Body of pancreas (tissue), 4 donors: ENCODE data around the gene CCL18.

ENCODE experiments used
- POLR2A ChIP-seq, 3 donors: fragments of 450-650 bp; IDR thresholded peaks; one replicate each; pipeline ENCODE4 v1.6.1; 2016; ENCODE audit warnings: antibody characterized with exemption in 3 of 3, mild to moderate bottlenecking in 2 of 3
- TF ChIP-seq, protein P1 (sequence below), 7 experiments: fragments of 450-650 bp in 4 of 7; fragments of 200-600 bp in 3 of 7; sonication (generic) in 3 of 7; IDR thresholded peaks; one replicate each; pipeline ENCODE4 v1.5.1; 2016 to 2019; ENCODE audit warnings: antibody characterized with exemption in 7 of 7

GRCh38 chr17:36085765-36086164, 21.7 kb downstream of the CCL18 start:
- TF ChIP-seq, protein P1, sequence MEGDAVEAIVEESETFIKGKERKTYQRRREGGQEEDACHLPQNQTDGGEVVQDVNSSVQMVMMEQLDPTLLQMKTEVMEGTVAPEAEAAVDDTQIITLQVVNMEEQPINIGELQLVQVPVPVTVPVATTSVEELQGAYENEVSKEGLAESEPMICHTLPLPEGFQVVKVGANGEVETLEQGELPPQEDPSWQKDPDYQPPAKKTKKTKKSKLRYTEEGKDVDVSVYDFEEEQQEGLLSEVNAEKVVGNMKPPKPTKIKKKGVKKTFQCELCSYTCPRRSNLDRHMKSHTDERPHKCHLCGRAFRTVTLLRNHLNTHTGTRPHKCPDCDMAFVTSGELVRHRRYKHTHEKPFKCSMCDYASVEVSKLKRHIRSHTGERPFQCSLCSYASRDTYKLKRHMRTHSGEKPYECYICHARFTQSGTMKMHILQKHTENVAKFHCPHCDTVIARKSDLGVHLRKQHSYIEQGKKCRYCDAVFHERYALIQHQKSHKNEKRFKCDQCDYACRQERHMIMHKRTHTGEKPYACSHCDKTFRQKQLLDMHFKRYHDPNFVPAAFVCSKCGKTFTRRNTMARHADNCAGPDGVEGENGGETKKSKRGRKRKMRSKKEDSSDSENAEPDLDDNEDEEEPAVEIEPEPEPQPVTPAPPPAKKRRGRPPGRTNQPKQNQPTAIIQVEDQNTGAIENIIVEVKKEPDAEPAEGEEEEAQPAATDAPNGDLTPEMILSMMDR (IDR thresholded peaks at IDR 0.05): no peak
- TF ChIP-seq POLR2A (IDR thresholded peaks at IDR 0.05): no peak
